ENCODE results near the gene RANGRF.

DNA sequence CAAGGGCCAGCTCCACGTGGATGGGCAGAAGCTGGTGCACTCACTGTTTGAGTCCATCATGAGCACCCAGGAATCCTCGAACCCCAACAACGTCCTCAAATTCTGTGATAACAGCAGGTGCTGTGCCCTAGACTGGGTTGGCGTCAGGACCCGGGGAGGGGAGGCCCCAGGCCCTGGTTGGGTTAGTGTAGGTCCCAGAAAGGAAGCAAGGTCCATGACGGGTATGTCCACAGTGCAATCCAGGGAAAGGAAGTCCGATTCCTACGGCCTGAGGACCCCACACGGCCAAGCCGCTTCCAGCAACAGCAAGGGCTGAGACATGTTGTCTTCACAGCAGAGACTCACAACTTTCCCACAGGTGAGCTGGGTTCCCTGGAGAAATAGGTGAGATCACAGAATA is 32.2 kb upstream of the RANGRF start:
- TF ChIP-seq, protein P1, sequence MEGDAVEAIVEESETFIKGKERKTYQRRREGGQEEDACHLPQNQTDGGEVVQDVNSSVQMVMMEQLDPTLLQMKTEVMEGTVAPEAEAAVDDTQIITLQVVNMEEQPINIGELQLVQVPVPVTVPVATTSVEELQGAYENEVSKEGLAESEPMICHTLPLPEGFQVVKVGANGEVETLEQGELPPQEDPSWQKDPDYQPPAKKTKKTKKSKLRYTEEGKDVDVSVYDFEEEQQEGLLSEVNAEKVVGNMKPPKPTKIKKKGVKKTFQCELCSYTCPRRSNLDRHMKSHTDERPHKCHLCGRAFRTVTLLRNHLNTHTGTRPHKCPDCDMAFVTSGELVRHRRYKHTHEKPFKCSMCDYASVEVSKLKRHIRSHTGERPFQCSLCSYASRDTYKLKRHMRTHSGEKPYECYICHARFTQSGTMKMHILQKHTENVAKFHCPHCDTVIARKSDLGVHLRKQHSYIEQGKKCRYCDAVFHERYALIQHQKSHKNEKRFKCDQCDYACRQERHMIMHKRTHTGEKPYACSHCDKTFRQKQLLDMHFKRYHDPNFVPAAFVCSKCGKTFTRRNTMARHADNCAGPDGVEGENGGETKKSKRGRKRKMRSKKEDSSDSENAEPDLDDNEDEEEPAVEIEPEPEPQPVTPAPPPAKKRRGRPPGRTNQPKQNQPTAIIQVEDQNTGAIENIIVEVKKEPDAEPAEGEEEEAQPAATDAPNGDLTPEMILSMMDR (IDR thresholded peaks at IDR 0.05; ENCODE audit: low read depth, low read length, poor library complexity, severe bottlenecking): no peak
- TF ChIP-seq EZH2phosphoT487 (IDR thresholded peaks at IDR 0.05; ENCODE audit: borderline replicate concordance, low read length): no peak
